HG02943 (cell line): ENCODE measurements around the gene ASCC3.
A peak's percentile ranks its signal among the peaks of the same experiment; 100 is the strongest.
"Not testable (repeated sequence)": the region's sequence is repeated elsewhere in the genome, so short reads cannot be mapped to it uniquely, and the experiment has no call there.

Experiments used
- ATAC-seq: cut with Tn5 transposase; IDR thresholded peaks from one replicate; pipeline ENCODE4 v1.9.1; 2021; ENCODE audit warnings: mild to moderate bottlenecking, low read depth, moderate library complexity; ENCODE audit not compliant: unreplicated experiment

The ASCC3 gene

GRCh38 chr6:100673641-100674040, 207.5 kb downstream of the ASCC3 start:
- no peak for ATAC-seq

- no peak for ATAC-seq
Measured at GRCh38 chr6:100671740-100672139, 209.4 kb downstream of the ASCC3 start.

GRCh38 chr6:100670056-100670455, 211.1 kb downstream of the ASCC3 start:
- ATAC-seq: no peak

- ATAC-seq: peak; percentile 99
Measured at GRCh38 chr6:100665041-100665380, 216.1 kb downstream of the ASCC3 start.

- peak; percentile 30 for ATAC-seq
Measured at GRCh38 chr6:100664274-100665040, 216.7 kb downstream of the ASCC3 start.

- no peak for ATAC-seq
Measured at GRCh38 chr6:100663219-100663863, 217.8 kb downstream of the ASCC3 start.

GRCh38 chr6:100662264-100662663, 218.9 kb downstream of the ASCC3 start:
- no peak for ATAC-seq

- no peak for ATAC-seq
Measured at GRCh38 chr6:100658486-100658885, 222.6 kb downstream of the ASCC3 start.

GRCh38 chr6:100657678-100658330, 223.3 kb downstream of the ASCC3 start:
- no peak for ATAC-seq

GRCh38 chr6:100641147-100641546, 240.0 kb downstream of the ASCC3 start:
- not testable (repeated sequence) for ATAC-seq

- no peak for ATAC-seq
Measured at GRCh38 chr6:100633096-100633777, 247.9 kb downstream of the ASCC3 start.

GRCh38 chr6:100630536-100630935, 250.6 kb downstream of the ASCC3 start:
- ATAC-seq: no peak

- no peak for ATAC-seq
Measured at GRCh38 chr6:100627911-100628758, 253.0 kb downstream of the ASCC3 start.

- ATAC-seq: no peak
Measured at GRCh38 chr6:100626721-100627120, 254.4 kb downstream of the ASCC3 start.

- ATAC-seq: no peak
Measured at GRCh38 chr6:100622907-100623692, 258.0 kb downstream of the ASCC3 start.

- no peak for ATAC-seq
Measured at GRCh38 chr6:100620085-100620840, 260.9 kb downstream of the ASCC3 start.

- ATAC-seq: no peak
Measured at GRCh38 chr6:100618351-100618671, 262.8 kb downstream of the ASCC3 start.

GRCh38 chr6:100617633-100618350, 263.3 kb downstream of the ASCC3 start:
- peak; percentile 73 for ATAC-seq
